GM23248 (cell line): ENCODE results near the gene ASB2. TPM values are rescaled to one million over a fixed set of nuclear protein-coding genes. Genes with fewer than 3 reads are reported as not detected.

Source experiments
- DNase-seq: peaks from one replicate; pipeline ENCODE4 v3.0.0-alpha.2; 2015
- H2AFZ ChIP-seq: fragments of 200-600 bp; sonication (generic); 2 replicates; pipeline ENCODE4 v1.6.1; 2016; ENCODE audit warnings: antibody characterized with exemption
- H3F3A ChIP-seq: fragments of 200-600 bp; sonication (generic); 2 replicates; pipeline ENCODE4 v1.6.1; 2016; ENCODE audit warnings: mild to moderate bottlenecking, antibody characterized with exemption, mixed run types; ENCODE audit not compliant: insufficient read depth
- H3K27ac ChIP-seq: fragments of 200-600 bp; sonication (generic); 2 replicates; pipeline ENCODE4 v1.5.1; 2016; ENCODE audit warnings: mild to moderate bottlenecking
- H3K27me3 ChIP-seq: fragments of 200-600 bp; sonication (generic); replicated peaks from 2 replicates; pipeline ENCODE4 v1.6.1; 2016; ENCODE audit warnings: mild to moderate bottlenecking; ENCODE audit not compliant: insufficient read depth
- H3K36me3 ChIP-seq: fragments of 200-600 bp; sonication (generic); 2 replicates; pipeline ENCODE4 v1.6.1; 2016; ENCODE audit warnings: low read depth, mild to moderate bottlenecking
- H3K4me1 ChIP-seq: fragments of 200-600 bp; sonication (generic); 2 replicates; pipeline ENCODE4 v1.6.1; 2016; ENCODE audit warnings: mild to moderate bottlenecking; ENCODE audit not compliant: insufficient read depth
- H3K4me2 ChIP-seq: fragments of 200-600 bp; sonication (generic); one replicate; pipeline ENCODE4 v1.6.1; 2016; ENCODE audit warnings: mild to moderate bottlenecking; ENCODE audit not compliant: unreplicated experiment
- H3K4me3 ChIP-seq: fragments of 200-600 bp; sonication (generic); 2 replicates; pipeline ENCODE4 v1.5.1; 2016; ENCODE audit warnings: mild to moderate bottlenecking
- H3K79me2 ChIP-seq: fragments of 200-600 bp; sonication (generic); 2 replicates; pipeline ENCODE4 v1.6.1; 2016; ENCODE audit warnings: mild to moderate bottlenecking; ENCODE audit not compliant: insufficient read depth
- H3K9ac ChIP-seq: fragments of 200-600 bp; sonication (generic); 2 replicates; pipeline ENCODE4 v1.6.1; 2016; ENCODE audit warnings: mild to moderate bottlenecking
- H3K9me2 ChIP-seq: fragments of 200-600 bp; sonication (generic); 2 replicates; pipeline ENCODE4 v1.6.1; 2016; ENCODE audit warnings: mixed run types, mild to moderate bottlenecking, moderate library complexity; ENCODE audit not compliant: insufficient read depth
- H3K9me3 ChIP-seq: fragments of 200-600 bp; sonication (generic); one replicate; pipeline ENCODE4 v1.6.1; 2017; ENCODE audit warnings: low read depth
- H4K20me1 ChIP-seq: fragments of 200-600 bp; sonication (generic); 2 replicates; pipeline ENCODE4 v1.6.0; 2016; ENCODE audit not compliant: insufficient read depth
- EZH2 ChIP-seq: fragments of 200-600 bp; sonication (generic); IDR thresholded peaks from 2 replicates; pipeline ENCODE4 v1.6.1; 2018; ENCODE audit warnings: antibody characterized with exemption, mild to moderate bottlenecking; ENCODE audit not compliant: insufficient read depth, poor library complexity, severe bottlenecking
- EZH2phosphoT487 ChIP-seq: fragments of 200-600 bp; sonication (generic); IDR thresholded peaks from 2 replicates; pipeline ENCODE4 v1.6.1; 2018; ENCODE audit warnings: antibody characterized with exemption, moderate library complexity, mild to moderate bottlenecking, low read depth; ENCODE audit not compliant: insufficient read depth
- WGBS, 2 experiments: methylation state at CpG; one replicate each; pipeline ENCODE4 v1.1.6; 2015 to 2017; ENCODE audit warnings: low lambda C conversion rate in 2 of 2, low coverage in 1 of 2; ENCODE audit errors: missing lambda C conversion rate in 2 of 2; 5-methylcytosine and 5-hydroxymethylcytosine counted together
- in situ Hi-C: fragments of 300-500 bp; cut with MboI; formaldehyde crosslinking; loops from 2 replicates; pipeline ENCODE4 v1.15.0; 2020
- polyA plus RNA-seq: library from polyadenylated mRNA; unstranded; fragments of >200 nt; fragmentation: Nextera tagmentation; extraction: Ambion mirVana; gene quantifications from 2 replicates; pipeline ENCODE4 v1.2.1, GENCODE V29; 2016
- total RNA-seq: library from RNA; depleted of rRNA; stranded (reverse); fragments of >200 nt; shearing (Covaris generic); gene quantifications from 2 replicates; pipeline ENCODE4 v1.2.3, GENCODE V29; 2014

Gene ASB2
- total and polyA plus RNA-seq, 2 experiments from 2014 or later: 0.06 TPM; not detected in 1

DNA sequence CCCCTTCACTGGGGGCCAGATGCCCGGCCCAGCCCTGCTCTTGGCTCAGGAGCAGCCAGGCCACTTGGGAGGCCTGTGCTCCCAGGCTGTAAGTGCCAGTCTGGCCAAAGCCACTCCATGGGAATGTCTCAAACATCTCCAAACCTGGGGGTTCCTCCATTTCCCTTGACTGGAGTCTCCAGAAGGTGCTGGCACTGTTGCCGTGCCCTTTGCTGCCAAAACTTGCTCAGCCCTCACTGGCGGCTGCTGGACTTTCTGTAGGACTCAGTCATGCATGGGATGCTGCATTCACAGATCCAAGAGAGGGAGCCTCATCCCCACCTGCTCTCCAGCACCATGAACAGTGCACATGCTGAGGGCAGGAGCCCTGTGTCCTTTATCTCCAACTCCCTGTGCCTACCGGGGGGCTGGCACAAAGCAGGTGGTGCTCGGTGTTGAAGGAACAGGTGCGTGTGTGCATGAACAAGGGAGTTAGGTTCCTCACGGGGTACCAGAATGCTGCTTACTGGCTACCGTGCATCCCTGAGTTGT is 40.1 kb upstream of the ASB2 start:
- TF ChIP-seq EZH2 (no peak), EZH2phosphoT487 (no peak)
- no peaks in the 10 kb centered on the region for H4K20me1 ChIP-seq
- H3K9ac ChIP-seq: no peak overlapping the region
- H3F3A ChIP-seq: no peaks in the 10 kb centered on the region
- H3K79me2 ChIP-seq: no peaks in the 10 kb centered on the region
- H3K36me3 ChIP-seq: no peaks in the 10 kb centered on the region
- DNase-seq: no peak
- no peaks in the 10 kb centered on the region for H3K9me2 ChIP-seq
- peaks cover 27% of the 10 kb centered on the region for H3K27me3 ChIP-seq
- in situ Hi-C loops: no loop called here
- no peak overlapping the region for H2AFZ ChIP-seq
- H3K27ac ChIP-seq: no peak overlapping the region
- WGBS, 2 experiments: 45 to 49% methylated on average over 8 of the region's 8 CpGs
- no peaks in the 10 kb centered on the region for H3K9me3 ChIP-seq
- peaks cover 5% of the 10 kb centered on the region for H3K4me1 ChIP-seq
- no peak overlapping the region for H3K4me2 ChIP-seq
- H3K4me3 ChIP-seq: no peak overlapping the region

DNA sequence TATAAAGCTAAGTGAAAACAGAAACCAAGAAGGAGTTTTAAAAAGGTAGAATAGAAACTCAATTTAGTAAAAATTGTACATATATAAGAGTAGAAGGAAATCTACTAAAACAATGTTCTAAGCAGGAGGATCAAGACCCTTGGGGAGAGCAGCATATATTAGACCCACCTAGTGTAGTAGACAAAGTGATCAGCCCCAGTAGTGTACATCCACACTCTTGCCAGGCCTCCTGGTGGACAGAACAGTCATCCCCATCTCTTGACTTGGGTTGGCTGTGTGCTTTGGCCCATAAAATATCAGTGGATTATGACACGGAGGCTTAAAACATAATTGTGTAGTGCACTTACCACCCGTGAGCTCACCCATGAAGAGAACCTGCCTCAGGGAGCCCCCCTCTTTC is 38.9 kb upstream of the ASB2 start:
- no peak overlapping the region for H3K9ac ChIP-seq
- in situ Hi-C loops: no loop called here
- H3K4me3 ChIP-seq: no peak overlapping the region
- TF ChIP-seq EZH2phosphoT487 (no peak), EZH2 (no peak)
- H3K4me2 ChIP-seq: no peak overlapping the region
- DNase-seq: no peak
- no peaks in the 10 kb centered on the region for H4K20me1 ChIP-seq
- no peak overlapping the region for H2AFZ ChIP-seq
- no peaks in the 10 kb centered on the region for H3K9me2 ChIP-seq
- H3K4me1 ChIP-seq: peaks cover 6% of the 10 kb centered on the region
- H3K27me3 ChIP-seq: peaks cover 27% of the 10 kb centered on the region
- WGBS, 2 experiments: 60 to 82% methylated on average over 2 of the region's 2 CpGs
- H3F3A ChIP-seq: no peaks in the 10 kb centered on the region
- no peaks in the 10 kb centered on the region for H3K36me3 ChIP-seq
- no peak overlapping the region for H3K27ac ChIP-seq
- no peaks in the 10 kb centered on the region for H3K79me2 ChIP-seq
- no peaks in the 10 kb centered on the region for H3K9me3 ChIP-seq

DNA sequence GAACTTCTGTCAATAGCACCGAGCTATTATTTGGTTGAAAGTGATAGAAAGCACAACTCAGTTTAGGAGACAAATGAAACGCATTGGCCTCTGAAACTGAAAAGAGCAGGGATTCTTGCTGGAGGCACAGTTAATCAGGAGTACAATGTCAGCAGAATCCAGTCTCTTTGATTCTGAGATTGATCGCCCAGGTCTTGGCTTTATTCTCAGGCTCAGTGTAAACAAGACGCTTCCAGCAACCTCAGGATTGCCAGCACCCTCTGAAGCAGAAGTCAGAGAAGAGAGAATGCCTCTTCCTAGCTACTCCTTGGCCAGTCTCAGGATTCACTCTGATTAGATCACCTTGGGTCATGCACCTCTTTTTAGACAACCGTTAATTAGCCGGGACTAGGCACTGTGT is 38.0 kb upstream of the ASB2 start:
- in situ Hi-C loops: no loop called here
- Histone ChIP-seq H3K4me3 (no peak overlapping the region), H4K20me1 (no peaks in the 10 kb centered on the region), H3K27ac (no peak overlapping the region), H3K79me2 (no peaks in the 10 kb centered on the region), H3K4me1 (peaks cover 6% of the 10 kb centered on the region), H3K9me3 (no peaks in the 10 kb centered on the region), H2AFZ (no peak overlapping the region), H3K9me2 (no peaks in the 10 kb centered on the region), H3K9ac (no peak overlapping the region), H3K4me2 (no peak overlapping the region), H3K27me3 (peaks cover 29% of the 10 kb centered on the region), H3K36me3 (no peaks in the 10 kb centered on the region), H3F3A (no peaks in the 10 kb centered on the region)
- WGBS, 2 experiments: 62 to 65% methylated on average over 6 of the region's 6 CpGs
- no peak for DNase-seq
- TF ChIP-seq EZH2: no peak

DNA sequence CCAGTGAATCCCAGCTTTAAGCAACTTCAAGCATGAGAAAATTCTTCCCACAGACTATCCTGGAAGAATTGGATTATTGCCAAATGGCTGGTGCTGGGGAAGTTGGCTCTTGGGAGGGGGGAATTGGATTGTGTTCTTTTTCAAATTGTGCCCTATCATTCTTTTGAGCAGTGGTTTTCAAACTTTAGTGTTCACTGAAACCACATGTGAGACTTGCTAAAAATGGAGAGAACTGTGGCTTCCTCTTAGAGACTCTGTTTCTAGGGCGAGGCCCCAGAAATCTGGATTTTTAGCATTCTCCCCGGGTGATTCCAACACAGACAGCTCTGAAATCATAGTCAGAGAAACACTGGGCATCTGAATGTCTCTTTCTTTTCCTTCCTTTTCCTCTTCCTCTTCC is 35.4 kb upstream of the ASB2 start:
- peak; percentile 59 for DNase-seq
- H3K4me1 ChIP-seq: peaks cover 6% of the 10 kb centered on the region
- no peaks in the 10 kb centered on the region for H4K20me1 ChIP-seq
- H3K27ac ChIP-seq: no peak overlapping the region
- H3K79me2 ChIP-seq: no peaks in the 10 kb centered on the region
- no peak overlapping the region for H3K9ac ChIP-seq
- TF ChIP-seq EZH2 (no peak), EZH2phosphoT487 (no peak)
- H3K4me3 ChIP-seq: no peak overlapping the region
- in situ Hi-C loops: no loop called here
- no peak overlapping the region for H2AFZ ChIP-seq
- no peaks in the 10 kb centered on the region for H3K9me2 ChIP-seq
- no peaks in the 10 kb centered on the region for H3K9me3 ChIP-seq
- no peaks in the 10 kb centered on the region for H3F3A ChIP-seq
- no peaks in the 10 kb centered on the region for H3K36me3 ChIP-seq
- WGBS, 2 experiments: 41 to 47% methylated on average over 2 of the region's 2 CpGs
- peaks cover 27% of the 10 kb centered on the region for H3K27me3 ChIP-seq
- H3K4me2 ChIP-seq: peak overlapping the region; percentile 23

DNA sequence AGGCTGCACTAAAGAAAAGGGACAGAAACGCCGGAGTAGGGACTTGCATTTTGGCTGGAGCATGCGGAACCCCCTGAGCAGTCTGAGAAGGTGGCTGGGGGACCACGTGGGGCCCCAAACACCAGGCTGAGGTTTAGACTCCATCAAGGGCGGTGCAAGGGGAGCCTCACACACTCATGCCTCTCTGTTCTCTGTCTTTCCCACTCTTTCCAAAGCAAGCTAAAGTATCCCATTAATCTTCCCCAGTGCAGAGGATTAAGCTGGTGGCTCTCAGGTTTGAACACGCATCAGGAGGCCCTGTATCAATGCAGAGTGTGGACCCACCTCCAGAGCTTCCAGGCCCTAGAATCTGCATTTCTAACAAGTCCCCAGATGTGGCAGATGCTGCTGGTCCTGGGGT is 34.3 kb upstream of the ASB2 start:
- Histone ChIP-seq H3K9ac (no peak overlapping the region), H3K4me3 (no peak overlapping the region), H2AFZ (no peak overlapping the region), H3K79me2 (no peaks in the 10 kb centered on the region), H3K9me2 (no peaks in the 10 kb centered on the region), H3K27ac (no peak overlapping the region), H3K4me2 (no peak overlapping the region), H3K4me1 (peaks cover 6% of the 10 kb centered on the region), H3F3A (no peaks in the 10 kb centered on the region), H3K9me3 (no peaks in the 10 kb centered on the region), H3K36me3 (no peaks in the 10 kb centered on the region), H3K27me3 (peaks cover 16% of the 10 kb centered on the region), H4K20me1 (no peaks in the 10 kb centered on the region)
- in situ Hi-C loops: no loop called here
- TF ChIP-seq EZH2 (no peak), EZH2phosphoT487 (no peak)
- 79 to 83% methylated on average over 6 of the region's 6 CpGs for WGBS, 2 experiments
- no peak for DNase-seq
